H1 (cell line): ENCODE results near the gene LHFPL6. TPM values are rescaled to one million over a fixed set of nuclear protein-coding genes. Genes with fewer than 3 reads are reported as not detected.

Experiments used
- CTCF ChIA-PET: fragments of 300-600 bp; sonication (Branson Sonifier 250); formaldehyde crosslinking; loops from one replicate; lab custom pipeline; 2021; ENCODE audit not compliant: partially characterized antibody; lab: Charles Lee
- POLR2A ChIA-PET: fragments of 300-600 bp; sonication (Branson Sonifier 250); formaldehyde crosslinking; loops from one replicate; lab custom pipeline; 2021; ENCODE audit warnings: inconsistent platforms; ENCODE audit not compliant: partially characterized antibody; lab: Charles Lee
- DNase-seq, 2 experiments: peaks; one replicate each; pipeline versions ENCODE4 v3.0.0 to v3.0.0-alpha.2; 2010 to 2022; ENCODE audit warnings: low spot score in 2 of 2, low read depth in 1 of 2, mixed read lengths in 1 of 2
- FAIRE-seq: peaks from 2 replicates; lab custom pipeline; 2011; peaks lifted over from hg19 to GRCh38; lab: Jason Lieb, UNC
- H2AFZ ChIP-seq: 2 replicates; pipeline ENCODE4 v1.8.1; 2012; ENCODE audit warnings: low read length, inconsistent platforms
- H2AK5ac ChIP-seq: 2 replicates; pipeline ENCODE4 v1.6.1; 2013; ENCODE audit warnings: low read depth, low read length
- H2BK120ac ChIP-seq: replicated peaks from 2 replicates; pipeline ENCODE3; 2013; ENCODE audit warnings: low read depth, low read length, inconsistent platforms
- H2BK12ac ChIP-seq: 2 replicates; pipeline ENCODE4 v1.6.1; 2013; ENCODE audit warnings: low read depth, low read length
- H2BK15ac ChIP-seq: 2 replicates; pipeline ENCODE4 v1.6.1; 2013; ENCODE audit warnings: low read length
- H2BK20ac ChIP-seq: 2 replicates; pipeline ENCODE4 v1.6.1; 2013; ENCODE audit warnings: low read length
- H2BK5ac ChIP-seq: 2 replicates; pipeline ENCODE4 v1.6.1; 2013; ENCODE audit warnings: low read depth, low read length
- H3K14ac ChIP-seq: 2 replicates; pipeline ENCODE4 v1.6.1; 2013; ENCODE audit warnings: inconsistent platforms; ENCODE audit not compliant: insufficient read length
- H3K18ac ChIP-seq: 2 replicates; pipeline ENCODE4 v1.6.1; 2013; ENCODE audit warnings: low read length; ENCODE audit errors: extremely low read depth
- H3K23ac ChIP-seq: 2 replicates; pipeline ENCODE4 v1.6.1; 2013; ENCODE audit warnings: inconsistent platforms; ENCODE audit not compliant: insufficient read length
- H3K23me2 ChIP-seq: 2 replicates; pipeline ENCODE4 v1.6.1; 2013; ENCODE audit warnings: low read depth, low read length
- H3K27ac ChIP-seq: 2 replicates; pipeline ENCODE4 v1.6.1; 2011; ENCODE audit warnings: low read depth, low read length, inconsistent platforms
- H3K27me3 ChIP-seq, 4 experiments: replicated peaks in 1 of 4; 1 replicate in 1 of 4; 2 replicates in 3 of 4; pipeline versions ENCODE4 v1.6.1 to v1.8.1; 2011 to 2013; ENCODE audit warnings: low read length in 3 of 4, mild to moderate bottlenecking in 3 of 4, inconsistent platforms in 2 of 4, mixed read lengths in 2 of 4, moderate library complexity in 1 of 4; ENCODE audit not compliant: control insufficient read depth in 3 of 4, insufficient read depth in 3 of 4; ENCODE audit errors: extremely low read depth in 1 of 4
- H3K36me3 ChIP-seq, 4 experiments: 2 replicates each; pipeline versions ENCODE4 v1.6.1 to v1.8.1; 2011 to 2013; ENCODE audit warnings: mild to moderate bottlenecking in 4 of 4, low read length in 3 of 4, moderate library complexity in 2 of 4, control low read depth in 1 of 4, inconsistent platforms in 1 of 4; ENCODE audit not compliant: insufficient read depth in 4 of 4, control insufficient read depth in 2 of 4
- H3K4ac ChIP-seq: replicated peaks from 2 replicates; pipeline ENCODE3; 2013; ENCODE audit warnings: low read length, low read depth, mixed read lengths, inconsistent platforms; ENCODE audit not compliant: insufficient read length
- H3K4me1 ChIP-seq, 4 experiments: replicated peaks in 1 of 4; 1 replicate in 1 of 4; 2 replicates in 3 of 4; pipeline versions ENCODE4 v1.6.1 to v1.8.1; 2011 to 2013; ENCODE audit warnings: low read length in 3 of 4, inconsistent platforms in 2 of 4, mixed read lengths in 1 of 4; ENCODE audit not compliant: insufficient read depth in 4 of 4, control insufficient read depth in 3 of 4
- H3K4me2 ChIP-seq, 2 experiments: 2 replicates each; pipeline versions ENCODE4 v1.6.1 to v1.8.1; 2011 to 2013; ENCODE audit warnings: low read depth in 2 of 2, low read length in 2 of 2, control low read depth in 1 of 2, inconsistent platforms in 1 of 2, mild to moderate bottlenecking in 1 of 2; ENCODE audit not compliant: insufficient read depth in 1 of 2
- H3K4me3 ChIP-seq, 4 experiments: fragments of 200-600, 300-600 bp in 1 of 4; sonication (generic), shearing (Covaris generic), sonication (Bioruptor Twin) in 1 of 4; 2 replicates each; pipeline versions ENCODE4 v1.5.1 to v1.8.1; 2011 to 2016; ENCODE audit warnings: low read length in 4 of 4, low read depth in 3 of 4, control low read depth in 2 of 4, inconsistent platforms in 2 of 4, mild to moderate bottlenecking in 2 of 4, mixed read lengths in 1 of 4, moderate library complexity in 1 of 4; ENCODE audit not compliant: insufficient read depth in 2 of 4; ENCODE audit errors: extremely low read depth in 1 of 4
- H3K56ac ChIP-seq: replicated peaks from 2 replicates; pipeline ENCODE3; 2013; ENCODE audit warnings: low read depth, mild to moderate bottlenecking, mixed read lengths, low read length, inconsistent platforms; ENCODE audit not compliant: insufficient read length
- H3K79me1 ChIP-seq: 2 replicates; pipeline ENCODE4 v1.6.1; 2013; ENCODE audit warnings: low read depth, low read length, control low read depth
- H3K79me2 ChIP-seq, 2 experiments: 2 replicates each; pipeline versions ENCODE4 v1.6.1 to v1.8.1; 2012 to 2013; ENCODE audit warnings: low read length in 2 of 2, mild to moderate bottlenecking in 2 of 2, inconsistent platforms in 1 of 2; ENCODE audit not compliant: insufficient read depth in 2 of 2, control insufficient read depth in 1 of 2
- H3K9ac ChIP-seq, 4 experiments: replicated peaks in 1 of 4; 1 replicate in 1 of 4; 2 replicates in 3 of 4; pipeline versions ENCODE4 v1.6.1 to v1.8.1; 2011 to 2013; ENCODE audit warnings: low read depth in 3 of 4, low read length in 3 of 4, control low read depth in 2 of 4, mild to moderate bottlenecking in 2 of 4, moderate library complexity in 2 of 4, inconsistent platforms in 1 of 4; ENCODE audit errors: extremely low read depth in 1 of 4
- H3K9me3 ChIP-seq, 2 experiments: 2 replicates each; pipeline versions ENCODE4 v1.6.1 to v1.8.1; 2012 to 2013; ENCODE audit warnings: mild to moderate bottlenecking in 2 of 2, moderate library complexity in 2 of 2, control low read depth in 1 of 2, inconsistent platforms in 1 of 2, low read depth in 1 of 2, low read length in 1 of 2, mixed read lengths in 1 of 2; ENCODE audit not compliant: insufficient read depth in 2 of 2
- H4K20me1 ChIP-seq, 2 experiments: replicated peaks in 1 of 2; 2 replicates each; pipeline versions ENCODE3 to v1.8.1; 2011 to 2013; ENCODE audit warnings: inconsistent platforms in 2 of 2, low read length in 2 of 2, mild to moderate bottlenecking in 1 of 2; ENCODE audit not compliant: insufficient read depth in 2 of 2, control insufficient read depth in 1 of 2
- H4K5ac ChIP-seq: 2 replicates; pipeline ENCODE4 v1.6.1; 2013; ENCODE audit warnings: low read length, low read depth, mixed read lengths, inconsistent platforms; ENCODE audit not compliant: insufficient read length
- H4K8ac ChIP-seq: 2 replicates; pipeline ENCODE4 v1.8.0; 2013; ENCODE audit warnings: mild to moderate bottlenecking, moderate library complexity, low read length, inconsistent platforms; ENCODE audit not compliant: insufficient read depth; ENCODE audit errors: extremely low read depth
- H4K91ac ChIP-seq: replicated peaks from 2 replicates; pipeline ENCODE3; 2013; ENCODE audit warnings: low read length, mixed read lengths, inconsistent platforms; ENCODE audit not compliant: insufficient read length
- FOSL1 ChIP-seq: IDR thresholded peaks from 2 replicates; pipeline ENCODE4 v1.6.1; 2011; ENCODE audit warnings: mild to moderate bottlenecking, low read depth, low read length, moderate library complexity; ENCODE audit not compliant: insufficient read depth
- JUND ChIP-seq: IDR thresholded peaks from 2 replicates; pipeline ENCODE4 v1.6.1; 2011; ENCODE audit warnings: mild to moderate bottlenecking, improper control_type of control experiment, low read length
- RFX5 ChIP-seq: IDR thresholded peaks from 2 replicates; pipeline ENCODE4 v1.6.1; 2011; ENCODE audit warnings: low read depth, low read length, improper control_type of control experiment, borderline replicate concordance
- SP4 ChIP-seq: IDR thresholded peaks from 2 replicates; pipeline ENCODE4 v1.6.1; 2012; ENCODE audit warnings: low read length, inconsistent platforms
- polyA plus RNA-seq, 7 experiments: library from polyadenylated mRNA; depleted of rRNA in 3 of 7; stranded (reverse) in 5 of 7; unstranded in 2 of 7; fragments of >200 nt in 5 of 7; fragments of 200-250 nt in 2 of 7; gene quantifications; 1 replicate in 5 of 7; 2 replicates in 1 of 7; 4 replicates in 1 of 7; pipeline versions ENCODE4 v1.2.1 to v1.2.3, GENCODE V29; 2011 to 2013; ENCODE audit warnings: missing spikeins in 2 of 7, mixed read lengths in 2 of 7
- total RNA-seq: library from RNA; stranded (reverse); fragmentation: NEBNext Ultra II Directional; extraction: Animal tissue kit (Norgen Biotek cat#: 25700); gene quantifications from 2 replicates; pipeline ENCODE4 v1.2.1, GENCODE V29; 2021
- TF ChIP-seq, protein P1 (sequence below): IDR thresholded peaks from 2 replicates; pipeline ENCODE4 v1.6.1; 2012; ENCODE audit warnings: inconsistent platforms

The LHFPL6 gene
- total and polyA plus RNA-seq, 2 of the 8 experiments (the other 6 are each of a cell fraction or from before 2014, with no cell fraction given), result 7.6 to 17.0 TPM

GRCh38 chr13:39399102-39399501 is 203.9 kb downstream of the LHFPL6 start:
- H4K20me1 ChIP-seq, result peaks cover 1% of the 10 kb centered on the region in 2 experiments
- H3K4me1 ChIP-seq, result peaks cover 0 to 8% (median under 1%) of the 10 kb centered on the region in 4 experiments; a peak in 1 of 7 replicates
- H3K4me2 ChIP-seq, result no peak overlapping the region
- no peak overlapping the region for H2BK20ac ChIP-seq
- no peak overlapping the region for H3K14ac ChIP-seq
- H3K4ac ChIP-seq, result no peak overlapping the region
- no peak overlapping the region for H3K23ac ChIP-seq
- H3K79me2 ChIP-seq, result no peaks in the 10 kb centered on the region
- CTCF ChIA-PET, result interaction anchor here (0.8 to 1.4 kb wide), 3 partner anchors 12 to 27 kb away, joined by 3 to 4 read pairs (median 3); no protein-coding TSS in a partner anchor
- POLR2A ChIA-PET, result no interaction called here
- no peak overlapping the region for H4K8ac ChIP-seq
- no peak overlapping the region for H3K9ac ChIP-seq
- H3K79me1 ChIP-seq, result no peaks in the 10 kb centered on the region
- H3K4me3 ChIP-seq, result no peak overlapping the region
- no peak overlapping the region for H2AK5ac ChIP-seq
- no peak overlapping the region for H2AFZ ChIP-seq
- H3K36me3 ChIP-seq, result no peaks in the 10 kb centered on the region
- no peak for TF ChIP-seq RFX5
- TF ChIP-seq, protein P1, sequence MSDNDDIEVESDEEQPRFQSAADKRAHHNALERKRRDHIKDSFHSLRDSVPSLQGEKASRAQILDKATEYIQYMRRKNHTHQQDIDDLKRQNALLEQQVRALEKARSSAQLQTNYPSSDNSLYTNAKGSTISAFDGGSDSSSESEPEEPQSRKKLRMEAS, result no peak
- no peak for TF ChIP-seq JUND
- TF ChIP-seq FOSL1, result no peak
- no peak for TF ChIP-seq SP4
- peaks cover 0 to 12% (median 3%) of the 10 kb centered on the region in 4 experiments; a peak in 4 of 7 replicates for H3K27me3 ChIP-seq
- H2BK120ac ChIP-seq, result no peak overlapping the region
- H3K23me2 ChIP-seq, result no peaks in the 10 kb centered on the region
- no peak for DNase-seq
- no peak overlapping the region for H3K18ac ChIP-seq
- H2BK15ac ChIP-seq, result no peak overlapping the region
- no peaks in the 10 kb centered on the region for H3K9me3 ChIP-seq
- H2BK5ac ChIP-seq, result no peak overlapping the region
- H3K56ac ChIP-seq, result no peak overlapping the region
- H4K5ac ChIP-seq, result no peak overlapping the region
- no peak overlapping the region for H4K91ac ChIP-seq
- no peak for FAIRE-seq
- no peak overlapping the region for H3K27ac ChIP-seq
- no peak overlapping the region for H2BK12ac ChIP-seq
